GM23248 (cell line): Measurements from ENCODE around the gene DPYD. TPM values are rescaled to one million over a fixed set of nuclear protein-coding genes. Genes with fewer than 3 reads are reported as not detected.

ENCODE experiments used
- DNase-seq: peaks from one replicate; pipeline ENCODE4 v3.0.0-alpha.2; 2015
- H2AFZ ChIP-seq: fragments of 200-600 bp; sonication (generic); 2 replicates; pipeline ENCODE4 v1.6.1; 2016; ENCODE audit warnings: antibody characterized with exemption
- H3F3A ChIP-seq: fragments of 200-600 bp; sonication (generic); 2 replicates; pipeline ENCODE4 v1.6.1; 2016; ENCODE audit warnings: mild to moderate bottlenecking, antibody characterized with exemption, mixed run types; ENCODE audit not compliant: insufficient read depth
- H3K27ac ChIP-seq: fragments of 200-600 bp; sonication (generic); 2 replicates; pipeline ENCODE4 v1.5.1; 2016; ENCODE audit warnings: mild to moderate bottlenecking
- H3K27me3 ChIP-seq: fragments of 200-600 bp; sonication (generic); replicated peaks from 2 replicates; pipeline ENCODE4 v1.6.1; 2016; ENCODE audit warnings: mild to moderate bottlenecking; ENCODE audit not compliant: insufficient read depth
- H3K36me3 ChIP-seq: fragments of 200-600 bp; sonication (generic); 2 replicates; pipeline ENCODE4 v1.6.1; 2016; ENCODE audit warnings: low read depth, mild to moderate bottlenecking
- H3K4me1 ChIP-seq: fragments of 200-600 bp; sonication (generic); 2 replicates; pipeline ENCODE4 v1.6.1; 2016; ENCODE audit warnings: mild to moderate bottlenecking; ENCODE audit not compliant: insufficient read depth
- H3K4me2 ChIP-seq: fragments of 200-600 bp; sonication (generic); one replicate; pipeline ENCODE4 v1.6.1; 2016; ENCODE audit warnings: mild to moderate bottlenecking; ENCODE audit not compliant: unreplicated experiment
- H3K4me3 ChIP-seq: fragments of 200-600 bp; sonication (generic); 2 replicates; pipeline ENCODE4 v1.5.1; 2016; ENCODE audit warnings: mild to moderate bottlenecking
- H3K79me2 ChIP-seq: fragments of 200-600 bp; sonication (generic); 2 replicates; pipeline ENCODE4 v1.6.1; 2016; ENCODE audit warnings: mild to moderate bottlenecking; ENCODE audit not compliant: insufficient read depth
- H3K9ac ChIP-seq: fragments of 200-600 bp; sonication (generic); 2 replicates; pipeline ENCODE4 v1.6.1; 2016; ENCODE audit warnings: mild to moderate bottlenecking
- H3K9me2 ChIP-seq: fragments of 200-600 bp; sonication (generic); 2 replicates; pipeline ENCODE4 v1.6.1; 2016; ENCODE audit warnings: mixed run types, mild to moderate bottlenecking, moderate library complexity; ENCODE audit not compliant: insufficient read depth
- H3K9me3 ChIP-seq: fragments of 200-600 bp; sonication (generic); one replicate; pipeline ENCODE4 v1.6.1; 2017; ENCODE audit warnings: low read depth
- H4K20me1 ChIP-seq: fragments of 200-600 bp; sonication (generic); 2 replicates; pipeline ENCODE4 v1.6.0; 2016; ENCODE audit not compliant: insufficient read depth
- EZH2 ChIP-seq: fragments of 200-600 bp; sonication (generic); IDR thresholded peaks from 2 replicates; pipeline ENCODE4 v1.6.1; 2018; ENCODE audit warnings: antibody characterized with exemption, mild to moderate bottlenecking; ENCODE audit not compliant: insufficient read depth, poor library complexity, severe bottlenecking
- EZH2phosphoT487 ChIP-seq: fragments of 200-600 bp; sonication (generic); IDR thresholded peaks from 2 replicates; pipeline ENCODE4 v1.6.1; 2018; ENCODE audit warnings: antibody characterized with exemption, moderate library complexity, mild to moderate bottlenecking, low read depth; ENCODE audit not compliant: insufficient read depth
- WGBS, 2 experiments: methylation state at CpG; one replicate each; pipeline ENCODE4 v1.1.6; 2015 to 2017; ENCODE audit warnings: low lambda C conversion rate in 2 of 2, low coverage in 1 of 2; ENCODE audit errors: missing lambda C conversion rate in 2 of 2; 5-methylcytosine and 5-hydroxymethylcytosine counted together
- in situ Hi-C: fragments of 300-500 bp; cut with MboI; formaldehyde crosslinking; loops from 2 replicates; pipeline ENCODE4 v1.15.0; 2020
- polyA plus RNA-seq: library from polyadenylated mRNA; unstranded; fragments of >200 nt; fragmentation: Nextera tagmentation; extraction: Ambion mirVana; gene quantifications from 2 replicates; pipeline ENCODE4 v1.2.1, GENCODE V29; 2016
- total RNA-seq: library from RNA; depleted of rRNA; stranded (reverse); fragments of >200 nt; shearing (Covaris generic); gene quantifications from 2 replicates; pipeline ENCODE4 v1.2.3, GENCODE V29; 2014

Gene DPYD
- total and polyA plus RNA-seq, 2 experiments from 2014 or later = 38.4 to 70.7 TPM

DNA sequence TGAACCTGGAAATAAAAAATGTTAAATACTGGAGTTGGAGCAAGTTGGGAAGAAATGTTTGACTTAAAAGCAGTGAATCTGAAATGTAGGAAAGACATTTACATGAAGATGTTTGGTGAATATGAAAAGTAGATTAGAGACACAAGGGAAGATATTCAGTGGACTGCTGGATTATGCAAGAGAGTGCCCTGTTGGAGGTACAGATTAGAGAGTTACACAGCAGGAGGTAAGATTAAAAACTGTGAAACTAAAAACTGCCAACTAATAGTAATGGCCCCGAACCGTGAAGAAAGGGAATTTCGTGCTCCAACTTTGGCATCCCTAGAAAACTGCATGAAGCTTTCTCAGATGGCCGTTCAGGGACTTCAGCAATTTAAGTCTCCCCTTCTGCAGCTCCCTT lies 375.4 kb downstream of the DPYD start:
- Histone ChIP-seq H3K79me2 (no peaks in the 10 kb centered on the region), H3K27ac (no peak overlapping the region), H3K4me1 (no peaks in the 10 kb centered on the region), H3K4me3 (no peak overlapping the region), H3K36me3 (0 out of 2 replicates have a peak, but pooled peaks cover 8% of the 10 kb centered on the region), H3K9ac (no peak overlapping the region), H3K27me3 (no peaks in the 10 kb centered on the region), H3F3A (no peaks in the 10 kb centered on the region), H4K20me1 (no peaks in the 10 kb centered on the region), H3K9me3 (no peaks in the 10 kb centered on the region), H3K9me2 (no peaks in the 10 kb centered on the region), H2AFZ (no peak overlapping the region), H3K4me2 (no peak overlapping the region)
- 92 to 97% methylated on average over 4 of the region's 4 CpGs for WGBS, 2 experiments
- in situ Hi-C loops = no loop called here
- no peak for DNase-seq
- TF ChIP-seq EZH2phosphoT487 = no peak
- no peak for TF ChIP-seq EZH2

DNA sequence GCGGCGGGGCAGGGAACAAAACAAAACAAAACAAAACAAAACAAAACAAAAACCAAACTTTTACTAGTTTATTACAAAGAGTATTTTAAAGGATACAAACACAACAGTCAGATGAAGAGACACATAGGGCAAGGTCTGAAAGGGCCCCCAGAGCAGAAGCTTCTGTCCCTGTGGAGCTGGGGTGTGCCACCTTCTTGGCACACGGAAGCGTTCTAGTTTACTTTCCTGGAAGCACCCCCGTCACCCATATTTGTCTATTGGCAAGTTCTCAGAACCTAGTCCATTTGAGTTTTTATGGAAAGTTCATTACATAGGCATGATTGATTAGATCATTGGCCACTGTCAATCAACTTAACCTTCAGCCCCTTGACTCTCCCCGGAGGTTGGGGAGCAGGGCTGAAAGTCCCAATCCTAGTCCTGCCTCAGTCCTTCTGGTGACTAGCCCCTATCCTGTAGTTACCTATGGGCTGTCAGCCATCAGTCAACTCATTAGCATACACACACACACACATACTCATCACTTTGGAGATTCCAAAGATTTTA lies 380.4 kb downstream of the DPYD start:
- Histone ChIP-seq H3K9me2 (no peaks in the 10 kb centered on the region), H3K9me3 (no peaks in the 10 kb centered on the region), H3K4me2 (no peak overlapping the region), H3K4me1 (no peaks in the 10 kb centered on the region), H3K27me3 (no peaks in the 10 kb centered on the region), H3K36me3 (no peaks in the 10 kb centered on the region), H2AFZ (no peak overlapping the region), H3F3A (no peaks in the 10 kb centered on the region), H3K27ac (no peak overlapping the region), H3K4me3 (no peak overlapping the region), H3K79me2 (no peaks in the 10 kb centered on the region), H4K20me1 (no peaks in the 10 kb centered on the region), H3K9ac (no peak overlapping the region)
- WGBS, 2 experiments = 91 to 94% methylated on average over 6 of the region's 6 CpGs
- DNase-seq = no peak
- in situ Hi-C loops = no loop called here
- TF ChIP-seq EZH2 = no peak
- TF ChIP-seq EZH2phosphoT487 = no peak

- Histone ChIP-seq H3K9me2 (no peaks in the 10 kb centered on the region), H3K9me3 (no peaks in the 10 kb centered on the region), H4K20me1 (no peaks in the 10 kb centered on the region), H3K27me3 (no peaks in the 10 kb centered on the region), H2AFZ (no peak overlapping the region), H3K4me1 (no peaks in the 10 kb centered on the region), H3F3A (no peaks in the 10 kb centered on the region), H3K79me2 (no peaks in the 10 kb centered on the region), H3K9ac (no peak overlapping the region), H3K36me3 (no peaks in the 10 kb centered on the region), H3K27ac (no peak overlapping the region), H3K4me2 (no peak overlapping the region), H3K4me3 (no peak overlapping the region)
- WGBS, 2 experiments = 98 to 100% methylated on average over 2 of the region's 2 CpGs
- in situ Hi-C loops = no loop called here
- no peak for DNase-seq
- TF ChIP-seq EZH2phosphoT487 = no peak
- TF ChIP-seq EZH2 = no peak
Measured at GRCh38 chr1:97538113-97538512, 382.7 kb downstream of the DPYD start.

- TF ChIP-seq EZH2phosphoT487 (no peak), EZH2 (no peak)
- Histone ChIP-seq H3K9me2 (no peaks in the 10 kb centered on the region), H4K20me1 (no peaks in the 10 kb centered on the region), H3K27ac (no peak overlapping the region), H3K9ac (no peak overlapping the region), H3K36me3 (no peaks in the 10 kb centered on the region), H3F3A (no peaks in the 10 kb centered on the region), H3K27me3 (no peaks in the 10 kb centered on the region), H3K9me3 (no peaks in the 10 kb centered on the region), H3K79me2 (no peaks in the 10 kb centered on the region), H3K4me2 (no peak overlapping the region), H3K4me1 (no peaks in the 10 kb centered on the region), H2AFZ (no peak overlapping the region), H3K4me3 (no peak overlapping the region)
- in situ Hi-C loops = no loop called here
- WGBS, 2 experiments = 70 to 79% methylated on average over 2 of the region's 2 CpGs
- DNase-seq = no peak
Measured at GRCh38 chr1:97533358-97533757, 387.5 kb downstream of the DPYD start.

DNA sequence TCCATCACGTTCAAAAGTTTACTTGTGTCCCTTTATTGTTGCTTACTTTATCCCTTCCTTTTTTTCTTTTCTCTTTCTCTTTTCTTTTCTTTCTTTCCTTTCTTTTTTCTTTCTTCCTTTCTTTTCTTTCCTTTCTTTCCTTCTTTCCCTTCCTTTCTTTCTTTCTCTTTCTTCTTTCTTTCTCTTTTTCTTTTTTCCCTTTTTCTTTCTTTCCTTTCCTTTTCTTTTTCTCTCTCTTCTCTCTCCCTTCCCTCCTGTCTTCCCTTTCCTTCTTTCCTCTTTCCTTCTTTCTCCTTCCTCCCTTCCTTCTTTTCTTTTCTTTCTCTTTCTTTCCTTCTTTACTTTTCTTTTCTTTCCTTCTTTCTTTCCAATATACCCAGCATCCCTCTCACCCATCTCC lies 391.2 kb downstream of the DPYD start:
- in situ Hi-C loops = no loop called here
- no peaks in the 10 kb centered on the region for H3K4me1 ChIP-seq
- H3K9ac ChIP-seq = no peak overlapping the region
- no peaks in the 10 kb centered on the region for H3K9me3 ChIP-seq
- 97 to 100% methylated on average over 1 of the region's 1 CpG for WGBS, 2 experiments
- H3K4me3 ChIP-seq = no peak overlapping the region
- H2AFZ ChIP-seq = no peak overlapping the region
- no peak for DNase-seq
- no peak for TF ChIP-seq EZH2
- TF ChIP-seq EZH2phosphoT487 = no peak
- no peaks in the 10 kb centered on the region for H3K36me3 ChIP-seq
- H3K27me3 ChIP-seq = no peaks in the 10 kb centered on the region
- no peaks in the 10 kb centered on the region for H4K20me1 ChIP-seq
- H3K27ac ChIP-seq = no peak overlapping the region
- no peaks in the 10 kb centered on the region for H3K79me2 ChIP-seq
- H3K9me2 ChIP-seq = no peaks in the 10 kb centered on the region
- no peak overlapping the region for H3K4me2 ChIP-seq
- H3F3A ChIP-seq = no peaks in the 10 kb centered on the region
